MCF 10A (cell line): Measurements from ENCODE around the gene FCRL1. TPM values are rescaled to one million over a fixed set of nuclear protein-coding genes. Genes with fewer than 3 reads are reported as not detected.
A peak's percentile ranks its signal among the peaks of the same experiment; 100 is the strongest.

Experiments
- BruUV-seq: library from RNA; stranded (reverse); fragments of 400-500 nt; replicated peaks from 2 replicates; lab custom pipeline; 2021; lab: Mats Ljungman, UMichigan
- CTCF ChIA-PET: fragments of 300-600 bp; sonication (Branson Sonifier 250); formaldehyde crosslinking; extraction: SDS; loops from one replicate; lab custom pipeline; 2021; ENCODE audit warnings: antibody characterized with exemption, inconsistent platforms; lab: Yijun Ruan, JAX
- POLR2A ChIA-PET: fragments of 300-600, 350-650 bp; sonication (Branson Sonifier 250); formaldehyde crosslinking; extraction: SDS; loops from one replicate; lab custom pipeline; 2020; ENCODE audit warnings: antibody characterized with exemption, inconsistent platforms; lab: Yijun Ruan, JAX
- DNase-seq: peaks from one replicate; pipeline ENCODE4 v3.0.0-alpha.2; 2018; ENCODE audit not compliant: unreplicated experiment
- H3K27ac Mint-ChIP-seq: one replicate; pipeline ENCODE4 v1.8.0; 2022; ENCODE audit warnings: mild to moderate bottlenecking, low read depth, mixed read lengths; ENCODE audit not compliant: unreplicated experiment
- H3K27me3 Mint-ChIP-seq: one replicate; pipeline ENCODE4 v1.8.0; 2022; ENCODE audit warnings: mixed read lengths; ENCODE audit not compliant: insufficient read depth, unreplicated experiment
- H3K36me3 Mint-ChIP-seq: one replicate; pipeline ENCODE4 v1.8.0; 2022; ENCODE audit warnings: mild to moderate bottlenecking, moderate library complexity, mixed read lengths; ENCODE audit not compliant: insufficient read depth, unreplicated experiment
- H3K4me1 Mint-ChIP-seq: one replicate; pipeline ENCODE4 v1.8.0; 2022; ENCODE audit warnings: mixed read lengths; ENCODE audit not compliant: insufficient read depth, unreplicated experiment
- H3K4me3 Mint-ChIP-seq: one replicate; pipeline ENCODE4 v1.8.0; 2022; ENCODE audit warnings: mild to moderate bottlenecking, moderate library complexity, mixed read lengths; ENCODE audit not compliant: unreplicated experiment
- H3K9me3 Mint-ChIP-seq: one replicate; pipeline ENCODE4 v1.8.0; 2022; ENCODE audit warnings: mixed read lengths; ENCODE audit not compliant: unreplicated experiment
- intact Hi-C: fragments of 100-400 bp; cut with micrococcal nuclease; formaldehyde crosslinking; loops from 2 replicates; pipeline ENCODE4 v1.14.1; 2022
- total RNA-seq: library from RNA; stranded (reverse); gene quantifications from 2 replicates; pipeline ENCODE4 v1.2.3, GENCODE V29; 2022
- TF ChIP-seq, protein P1 (sequence below): fragments of 200-600 bp; IDR thresholded peaks from one replicate; pipeline ENCODE4 v1.8.0; 2022; ENCODE audit warnings: antibody characterized with exemption, mild to moderate bottlenecking; ENCODE audit not compliant: unreplicated experiment

Gene FCRL1
- total RNA-seq, 1 experiment from 2014 or later = not detected

DNA sequence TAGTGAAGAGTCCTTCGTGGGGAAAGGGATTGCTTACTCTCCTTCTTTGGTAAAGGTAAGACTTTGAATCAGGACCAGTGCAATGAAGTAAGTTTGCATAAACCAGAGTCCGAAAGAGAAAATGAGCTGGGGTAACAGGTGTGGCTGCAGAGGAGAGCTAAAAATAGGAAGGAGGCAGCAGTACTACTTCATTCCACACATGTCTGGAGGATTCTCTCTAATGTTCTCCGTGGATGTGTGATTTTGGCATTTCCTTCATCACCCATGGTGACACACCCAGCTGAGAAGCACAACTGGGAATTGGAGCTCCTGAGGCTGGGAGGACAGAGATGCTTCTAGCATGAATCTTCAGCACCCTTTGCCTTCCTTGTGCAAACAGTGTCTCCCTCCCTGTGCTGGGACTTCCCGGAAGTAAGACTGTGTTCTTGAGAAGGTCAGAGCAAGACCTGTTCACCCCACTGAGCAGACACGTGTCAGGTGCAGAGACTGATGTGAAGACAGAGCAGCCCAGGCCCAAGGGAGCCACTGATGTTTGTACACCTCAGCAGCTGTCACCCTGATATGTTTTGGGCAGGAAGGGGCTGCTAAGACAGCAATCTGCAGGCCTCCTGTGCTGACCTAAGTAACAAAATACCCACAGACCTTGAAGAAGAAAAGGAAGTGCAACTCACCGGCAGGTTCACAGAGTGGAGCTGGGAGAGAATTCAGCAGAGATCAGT is 13.3 kb downstream of the FCRL1 start:
- Mint-ChIP-seq H3K27me3 (peaks cover 74% of the 10 kb centered on the region), H3K36me3 (no peaks in the 10 kb centered on the region), H3K9me3 (no peaks in the 10 kb centered on the region), H3K4me3 (no peak overlapping the region), H3K4me1 (no peaks in the 10 kb centered on the region), H3K27ac (no peak overlapping the region)
- intact Hi-C loops = no loop called here
- DNase-seq = no peak
- TF ChIP-seq, protein P1, sequence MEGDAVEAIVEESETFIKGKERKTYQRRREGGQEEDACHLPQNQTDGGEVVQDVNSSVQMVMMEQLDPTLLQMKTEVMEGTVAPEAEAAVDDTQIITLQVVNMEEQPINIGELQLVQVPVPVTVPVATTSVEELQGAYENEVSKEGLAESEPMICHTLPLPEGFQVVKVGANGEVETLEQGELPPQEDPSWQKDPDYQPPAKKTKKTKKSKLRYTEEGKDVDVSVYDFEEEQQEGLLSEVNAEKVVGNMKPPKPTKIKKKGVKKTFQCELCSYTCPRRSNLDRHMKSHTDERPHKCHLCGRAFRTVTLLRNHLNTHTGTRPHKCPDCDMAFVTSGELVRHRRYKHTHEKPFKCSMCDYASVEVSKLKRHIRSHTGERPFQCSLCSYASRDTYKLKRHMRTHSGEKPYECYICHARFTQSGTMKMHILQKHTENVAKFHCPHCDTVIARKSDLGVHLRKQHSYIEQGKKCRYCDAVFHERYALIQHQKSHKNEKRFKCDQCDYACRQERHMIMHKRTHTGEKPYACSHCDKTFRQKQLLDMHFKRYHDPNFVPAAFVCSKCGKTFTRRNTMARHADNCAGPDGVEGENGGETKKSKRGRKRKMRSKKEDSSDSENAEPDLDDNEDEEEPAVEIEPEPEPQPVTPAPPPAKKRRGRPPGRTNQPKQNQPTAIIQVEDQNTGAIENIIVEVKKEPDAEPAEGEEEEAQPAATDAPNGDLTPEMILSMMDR = no peak
- BruUV-seq = no TSS peak
- ChIA-PET POLR2A (no interaction called here), CTCF (interaction anchor here (0.6 to 0.7 kb wide), 2 partner anchors 316 to 355 kb away, joined by 3 read pairs; no protein-coding TSS in a partner anchor)

DNA sequence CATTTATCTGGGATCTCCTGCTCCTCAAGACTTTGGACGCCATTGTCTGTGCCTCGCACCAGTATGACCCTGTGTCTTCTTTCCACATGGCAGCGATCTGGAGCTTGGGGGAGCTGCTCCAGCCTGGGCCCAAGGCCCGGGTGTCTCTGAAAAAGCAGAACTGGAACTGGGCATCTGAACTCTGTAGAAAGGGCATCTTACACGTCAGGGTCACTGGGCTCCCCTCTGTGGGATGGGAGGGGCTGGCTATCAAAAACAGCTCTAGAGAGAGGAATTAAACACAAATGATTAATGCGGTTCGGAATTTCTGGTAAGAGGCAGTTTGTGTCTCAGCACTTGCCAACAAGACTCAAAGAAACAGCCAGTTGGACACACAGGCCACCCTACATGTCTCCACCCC is 16.1 kb downstream of the FCRL1 start:
- POLR2A ChIA-PET = no interaction called here
- TF ChIP-seq, protein P1 = no peak

DNA sequence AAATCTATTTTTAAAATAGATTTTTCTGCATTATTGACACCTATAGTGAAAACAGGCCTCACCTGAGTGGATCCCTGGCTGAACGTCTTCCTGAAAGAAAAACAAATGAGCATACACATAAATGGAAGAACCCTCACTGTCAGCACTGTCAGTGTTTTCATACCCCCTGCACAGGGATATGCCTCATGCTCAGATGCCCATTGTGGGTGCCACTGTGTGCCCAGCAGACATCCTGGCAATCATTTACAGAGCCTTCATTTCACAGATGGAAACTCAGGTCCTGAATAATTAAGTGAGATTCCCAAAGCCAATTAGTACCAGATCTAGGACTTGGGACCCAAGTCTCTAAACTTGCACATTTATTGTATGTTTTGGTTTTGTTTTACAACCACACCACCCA is 19.9 kb downstream of the FCRL1 start:
- no peak overlapping the region for H3K27ac Mint-ChIP-seq
- no peak overlapping the region for H3K4me3 Mint-ChIP-seq
- POLR2A ChIA-PET = no interaction called here
- intact Hi-C loops = no loop called here
- TF ChIP-seq, protein P1 = no peak
- DNase-seq = no peak
- H3K36me3 Mint-ChIP-seq = no peaks in the 10 kb centered on the region
- peaks cover 62% of the 10 kb centered on the region for H3K27me3 Mint-ChIP-seq
- peaks cover 5% of the 10 kb centered on the region for H3K4me1 Mint-ChIP-seq
- no TSS peak for BruUV-seq
- H3K9me3 Mint-ChIP-seq = no peaks in the 10 kb centered on the region
- CTCF ChIA-PET = no interaction called here

More for the DNA sequence above, 16.1 kb downstream of the FCRL1 start:
- H3K4me3 Mint-ChIP-seq = no peak overlapping the region
- no peak for DNase-seq
- no TSS peak for BruUV-seq
- intact Hi-C loops = no loop called here
- no peaks in the 10 kb centered on the region for H3K36me3 Mint-ChIP-seq
- no peaks in the 10 kb centered on the region for H3K4me1 Mint-ChIP-seq
- H3K27me3 Mint-ChIP-seq = peaks cover 84% of the 10 kb centered on the region
- no peak overlapping the region for H3K27ac Mint-ChIP-seq
- no peaks in the 10 kb centered on the region for H3K9me3 Mint-ChIP-seq
- CTCF ChIA-PET = interaction anchor here (0.7 to 1.7 kb wide), 4 partner anchors 9 to 399 kb away, joined by 3 to 4 read pairs (median 3); no protein-coding TSS in a partner anchor

DNA sequence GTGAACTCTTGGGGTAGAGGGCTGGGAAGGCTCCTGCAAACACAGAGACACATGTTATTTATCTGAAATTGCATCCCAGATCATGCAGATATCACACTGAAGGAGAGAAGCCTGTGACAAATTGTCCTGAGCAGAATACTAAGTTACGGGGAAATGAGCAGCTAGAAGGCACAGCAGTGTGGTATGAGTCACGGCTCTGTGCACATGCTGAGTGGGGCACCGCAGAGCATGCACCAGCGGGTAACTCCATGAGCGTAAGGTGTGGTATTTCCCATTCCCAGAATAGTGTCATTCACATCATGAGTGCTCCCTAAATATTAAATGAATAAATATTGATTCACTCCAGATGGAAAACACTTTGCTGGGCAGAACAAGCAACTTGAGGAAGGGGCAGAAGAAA is 21.7 kb downstream of the FCRL1 start:
- POLR2A ChIA-PET = no interaction called here
- TF ChIP-seq, protein P1 = no peak
- DNase-seq = peak; percentile 56
- H3K36me3 Mint-ChIP-seq = no peaks in the 10 kb centered on the region
- no TSS peak for BruUV-seq
- intact Hi-C loops = no loop called here
- CTCF ChIA-PET = interaction anchor here (0.6 kb wide), 1 partner anchor 293 kb away, joined by 4 read pairs; no protein-coding TSS in a partner anchor
- H3K4me3 Mint-ChIP-seq = no peak overlapping the region
- H3K9me3 Mint-ChIP-seq = no peaks in the 10 kb centered on the region
- H3K4me1 Mint-ChIP-seq = peaks cover 5% of the 10 kb centered on the region
- no peak overlapping the region for H3K27ac Mint-ChIP-seq
- peaks cover 51% of the 10 kb centered on the region for H3K27me3 Mint-ChIP-seq
